Superior temporal gyrus (tissue), 1 donor: ENCODE measurements around the gene OGA.

ENCODE experiments used
- DNase-seq: peaks from one replicate; pipeline ENCODE4 v3.0.0-alpha.2; 2016; ENCODE audit errors: extremely low spot score

OGA gene

GRCh38 chr10:101818119-101818871, at the start of gene OGA:
Gene OGA (minus strand): TSS chr10:101818444. CDS start chr10:101818022, 422 bp downstream.
- peak; percentile 97 for DNase-seq

- DNase-seq: no peak
Measured at GRCh38 chr10:101867931-101868330, 49.7 kb upstream of the OGA start.

- no peak for DNase-seq
Measured at GRCh38 chr10:101859530-101859929, 41.3 kb upstream of the OGA start.

DNA sequence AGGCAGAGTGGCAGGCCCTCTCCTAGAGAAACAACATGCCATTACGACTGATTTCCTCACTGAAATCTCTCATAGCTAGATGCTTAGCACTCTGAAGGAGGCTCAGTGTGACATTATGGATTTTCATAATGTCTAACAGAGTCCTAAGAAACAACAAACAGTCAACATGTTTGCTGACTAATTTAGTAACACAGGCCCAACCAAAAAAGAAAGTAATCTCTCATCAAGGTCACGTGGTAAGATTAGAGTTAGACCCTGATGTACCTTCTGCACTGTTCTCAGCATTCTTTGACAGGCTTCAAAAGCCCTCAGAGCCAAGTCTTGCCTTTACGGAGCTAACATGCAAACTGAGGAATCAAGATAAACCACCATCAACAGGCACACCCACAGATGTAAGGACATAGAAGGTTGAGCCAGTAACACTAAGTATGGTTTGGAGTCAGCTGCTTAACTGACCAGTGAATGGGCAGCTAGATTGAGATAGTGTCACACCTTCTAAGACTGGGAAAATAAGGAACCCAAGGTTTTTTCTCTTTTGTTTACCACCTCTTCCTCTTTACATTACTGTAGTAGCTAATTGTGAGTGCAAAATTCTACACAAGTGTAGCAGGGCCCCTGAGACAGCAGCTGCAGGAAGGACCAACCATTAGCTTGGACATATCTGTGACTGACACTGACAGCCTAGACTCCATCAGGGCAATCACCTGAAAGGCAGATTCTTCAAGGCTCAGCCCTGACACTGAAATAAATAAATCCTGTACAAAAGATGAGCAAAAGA, 40.7 kb upstream of the OGA start:
- no peak for DNase-seq

DNA sequence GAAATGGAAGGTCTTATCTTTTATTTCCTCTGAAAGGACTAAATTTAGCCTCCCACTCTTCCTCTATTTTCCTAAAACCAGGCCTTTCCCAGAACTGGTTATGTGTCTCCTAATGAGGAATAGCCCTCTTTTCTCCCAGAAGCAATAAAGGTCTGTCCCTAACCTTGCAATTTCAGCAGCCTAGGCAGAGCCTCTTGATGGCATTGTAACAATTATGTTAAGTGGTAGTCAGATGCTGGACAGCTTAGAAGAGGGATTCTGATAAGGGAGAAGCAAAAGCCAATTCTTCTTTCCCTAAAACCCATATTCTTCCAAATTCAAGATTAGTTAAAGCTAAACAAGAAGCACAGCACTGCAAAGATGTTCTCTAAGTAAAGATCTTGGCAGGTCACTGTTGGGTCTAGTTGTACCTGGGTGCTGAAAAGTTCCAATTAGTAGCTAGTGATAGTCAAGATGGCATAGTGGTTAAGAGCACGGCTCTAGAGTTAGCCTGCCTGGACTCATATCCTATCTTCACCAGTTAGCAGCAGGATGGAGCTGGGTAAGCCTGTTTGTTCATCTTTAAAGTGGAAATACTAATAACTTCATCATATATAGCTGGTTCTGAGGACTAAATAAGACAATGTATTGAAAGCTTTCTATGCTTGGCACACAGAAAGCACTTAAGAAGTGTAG, 39.7 kb upstream of the OGA start:
- DNase-seq: no peak

GRCh38 chr10:101856626-101857025, 38.4 kb upstream of the OGA start:
- DNase-seq: no peak

GRCh38 chr10:101851411-101852116, 33.3 kb upstream of the OGA start:
- no peak for DNase-seq

DNA sequence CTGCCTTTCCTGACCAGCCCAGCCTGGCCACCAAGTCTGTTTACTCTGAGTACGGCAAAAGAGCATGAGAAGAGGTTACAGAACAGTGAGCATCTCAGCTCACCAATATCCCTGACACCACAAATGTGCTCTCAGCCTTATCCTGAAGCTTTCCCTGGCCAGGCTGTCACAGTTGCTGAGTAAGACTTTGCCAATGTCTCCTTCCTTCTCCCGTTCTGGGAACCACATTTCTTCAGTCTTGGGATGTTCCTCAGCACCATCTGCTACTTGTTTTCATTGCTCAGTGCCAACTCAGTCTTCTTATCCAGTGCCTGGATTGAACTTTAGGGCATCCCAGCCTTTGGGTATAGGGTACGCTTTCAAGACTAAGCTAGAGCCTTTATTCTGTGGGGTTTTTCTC, 32.5 kb upstream of the OGA start:
- DNase-seq: peak; percentile 50

DNA sequence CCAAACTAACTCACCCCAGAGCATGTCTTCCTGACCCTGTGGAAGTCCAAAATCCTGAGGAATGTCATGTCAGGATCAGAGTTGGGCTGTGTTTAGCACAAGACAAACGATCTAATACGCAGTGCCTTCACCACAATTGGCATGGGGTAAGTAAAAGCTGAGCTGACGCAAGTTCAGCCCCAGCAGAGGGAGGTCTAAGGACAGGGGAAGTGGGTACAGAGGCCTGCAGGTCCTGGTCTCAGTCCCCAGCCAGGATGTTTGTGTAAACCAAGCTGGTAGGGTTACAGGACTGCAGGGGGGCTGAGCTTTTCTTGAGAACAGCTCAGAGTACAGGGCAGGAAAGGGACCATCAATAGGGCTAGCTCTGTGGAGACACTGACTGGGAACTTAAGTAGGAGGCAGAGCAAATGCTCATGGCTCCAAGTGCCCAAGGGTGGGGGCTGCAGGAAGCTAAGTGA, 30.7 kb upstream of the OGA start:
- no peak for DNase-seq

DNA sequence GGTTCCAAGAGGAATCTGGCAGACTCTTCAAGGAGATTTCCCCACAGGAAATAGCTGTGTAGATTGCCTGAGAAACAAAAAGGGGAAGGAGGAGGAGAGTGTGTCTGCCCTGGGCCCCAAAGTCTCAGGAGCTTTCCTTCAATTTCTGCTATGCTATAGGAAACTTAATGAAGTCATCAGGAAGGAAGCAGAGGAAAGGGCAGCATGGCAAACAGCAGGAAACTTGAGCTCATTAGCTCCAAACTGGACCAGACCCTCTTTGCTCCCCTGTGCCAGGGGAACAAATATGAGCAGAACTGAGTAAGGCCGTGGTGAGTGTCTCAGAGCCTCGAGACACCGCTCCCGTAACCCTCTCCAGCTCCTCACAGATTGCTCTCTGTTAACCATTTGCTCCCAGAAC, 30.2 kb upstream of the OGA start:
- no peak for DNase-seq

DNA sequence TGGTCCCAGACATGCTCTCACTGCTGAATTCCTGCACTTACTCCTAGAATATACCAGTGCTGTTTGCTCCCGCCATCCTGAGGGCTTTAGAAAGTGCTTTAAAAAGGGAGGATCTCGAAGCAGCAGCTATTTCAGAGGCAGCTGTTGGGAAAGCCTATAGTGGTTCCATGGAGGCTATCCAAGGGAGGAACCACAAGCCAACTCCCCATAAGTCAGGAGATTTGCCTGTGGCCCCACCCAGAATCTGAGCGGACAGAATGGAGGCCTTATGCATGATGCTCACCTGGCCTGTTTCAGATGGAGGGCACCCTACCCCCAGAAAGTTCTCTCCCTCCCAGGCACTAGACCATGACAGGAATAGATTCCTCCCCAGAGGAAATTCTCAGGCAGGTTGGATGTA, 27.6 kb upstream of the OGA start:
- DNase-seq: no peak

- DNase-seq: no peak
Measured at GRCh38 chr10:101843032-101844021, 25.1 kb upstream of the OGA start, which contains the start of gene KCNIP2. Gene KCNIP2 (minus strand): TSS chr10:101843800. CDS start chr10:101843568, 232 bp downstream.

DNA sequence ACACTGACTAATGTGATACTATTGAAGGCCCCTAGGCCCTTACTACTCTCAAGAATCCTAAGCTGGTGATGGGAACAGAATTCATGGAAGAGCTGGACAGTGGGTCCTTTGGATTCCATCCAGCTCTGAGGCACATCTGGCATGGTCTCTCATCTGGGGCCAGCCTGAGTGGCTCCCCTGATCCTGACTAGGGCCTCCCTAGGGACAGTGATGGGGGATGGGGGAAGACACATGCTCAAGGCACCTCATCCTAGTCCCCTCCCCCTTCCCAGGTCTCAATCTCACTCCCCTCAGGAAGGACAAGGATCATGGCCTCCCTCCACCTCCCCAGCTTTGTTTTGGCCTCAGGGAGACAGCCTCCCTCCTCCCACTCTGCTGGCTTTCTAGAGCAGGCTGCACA, 23.6 kb upstream of the OGA start:
- DNase-seq: no peak

DNA sequence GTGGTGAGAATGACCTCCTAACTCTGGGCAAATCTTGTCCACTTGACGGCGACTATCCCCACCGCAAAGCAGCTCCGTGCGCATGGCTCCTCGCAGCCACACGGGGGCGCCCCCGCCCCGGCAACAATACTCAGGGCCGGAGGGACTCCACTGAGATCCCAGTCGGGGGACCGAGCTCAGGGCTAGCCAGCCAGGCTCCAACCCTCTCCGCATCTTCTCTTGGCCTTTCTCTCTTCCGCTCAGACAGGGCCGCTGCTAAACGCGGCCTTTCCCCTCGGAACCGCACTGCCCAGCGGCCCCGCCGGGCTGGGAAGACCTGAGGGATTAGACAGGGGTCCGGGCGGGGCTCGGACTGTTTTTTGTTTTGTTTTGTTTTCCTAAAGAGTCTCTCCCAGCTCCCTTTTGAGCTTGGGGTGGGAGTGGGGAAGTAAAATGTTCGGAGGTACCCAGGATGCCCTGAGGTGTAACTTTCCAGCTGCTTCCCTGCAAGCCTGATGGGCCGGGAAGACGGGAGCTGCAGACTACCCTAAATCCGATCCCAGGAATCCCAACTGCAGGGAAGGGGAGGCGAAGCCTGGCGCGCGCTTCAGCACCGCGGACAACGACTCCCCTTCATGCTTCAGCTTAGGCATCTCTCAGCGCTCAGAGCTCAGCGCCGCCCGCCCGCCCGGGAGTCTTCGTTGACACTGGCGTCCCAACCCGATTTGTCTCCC, 22.7 kb upstream of the OGA start:
- DNase-seq: peak; percentile 90

- DNase-seq: no peak
Measured at GRCh38 chr10:101840102-101840684, 21.9 kb upstream of the OGA start.

- no peak for DNase-seq
Measured at GRCh38 chr10:101839416-101840063, 21.3 kb upstream of the OGA start.

- no peak for DNase-seq
Measured at GRCh38 chr10:101839002-101839401, 20.8 kb upstream of the OGA start.

GRCh38 chr10:101838416-101838970, 20.2 kb upstream of the OGA start:
- DNase-seq: no peak

GRCh38 chr10:101837748-101838147, 19.5 kb upstream of the OGA start:
- no peak for DNase-seq
